Fibroblast of skin of left biceps (primary cell): ENCODE measurements around the gene ERVK3-1.
"Not testable (repeated sequence)": the region's sequence is repeated elsewhere in the genome, so short reads cannot be mapped to it uniquely, and the experiment has no call there.

Experiments used
- DNase-seq, 2 experiments: peaks; one replicate each; pipeline ENCODE4 v3.0.0-alpha.2; 2013; ENCODE audit warnings: low read depth in 2 of 2

The ERVK3-1 gene

DNA sequence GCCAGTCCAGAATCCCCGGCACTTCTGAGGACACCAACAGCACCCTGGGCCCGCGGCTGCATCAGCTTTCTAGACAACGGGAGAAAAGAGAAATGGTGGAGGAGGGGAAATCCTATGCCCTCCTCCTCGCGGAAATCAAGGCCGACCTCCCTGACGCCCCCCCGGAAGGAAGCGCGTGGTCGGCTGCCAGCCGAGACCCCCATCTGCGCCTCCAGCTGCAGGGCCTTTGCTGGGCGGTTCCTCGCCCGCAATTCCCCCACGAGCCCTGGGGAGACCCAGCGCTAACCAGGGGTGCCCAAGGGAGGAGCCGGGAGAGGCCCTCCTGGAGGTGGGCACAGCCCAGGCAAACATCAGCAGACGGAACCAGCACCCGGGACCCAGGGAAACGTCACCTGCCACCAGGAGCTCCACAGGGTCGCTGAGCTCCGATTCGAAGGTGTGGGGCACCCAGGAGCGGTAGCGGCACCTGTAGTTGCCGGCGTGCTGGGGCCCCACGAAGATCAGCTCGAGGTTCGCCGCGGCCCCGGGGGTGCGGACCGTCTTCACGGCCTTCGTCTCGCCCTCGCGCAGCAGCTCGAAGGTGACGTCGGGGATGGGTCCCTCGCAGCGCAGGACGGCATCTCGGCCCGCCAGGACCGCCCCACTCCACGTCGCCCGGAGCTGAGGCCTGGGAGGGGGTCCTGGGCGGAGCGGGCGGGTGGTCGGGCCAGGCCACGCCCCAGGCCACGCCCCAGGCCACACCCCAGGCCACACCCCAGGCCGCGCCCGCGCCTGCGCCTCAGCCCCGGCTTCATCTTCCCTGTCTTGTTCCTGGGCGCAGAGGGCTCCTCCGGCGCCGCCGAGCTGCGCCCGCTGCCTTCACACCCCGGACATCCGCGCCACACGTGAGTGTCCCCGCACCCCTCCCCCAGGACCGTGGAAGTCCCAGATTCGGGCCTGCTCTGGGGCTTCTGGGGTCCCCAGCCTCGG is 42.1 kb downstream of the ERVK3-1 start:
- peak in 1 of 2 experiments; percentile 47 for DNase-seq

- DNase-seq: not testable (repeated sequence)
These were observed 42.9 kb downstream of the ERVK3-1 start for GRCh38 chr19:58348080-58348479.

DNA sequence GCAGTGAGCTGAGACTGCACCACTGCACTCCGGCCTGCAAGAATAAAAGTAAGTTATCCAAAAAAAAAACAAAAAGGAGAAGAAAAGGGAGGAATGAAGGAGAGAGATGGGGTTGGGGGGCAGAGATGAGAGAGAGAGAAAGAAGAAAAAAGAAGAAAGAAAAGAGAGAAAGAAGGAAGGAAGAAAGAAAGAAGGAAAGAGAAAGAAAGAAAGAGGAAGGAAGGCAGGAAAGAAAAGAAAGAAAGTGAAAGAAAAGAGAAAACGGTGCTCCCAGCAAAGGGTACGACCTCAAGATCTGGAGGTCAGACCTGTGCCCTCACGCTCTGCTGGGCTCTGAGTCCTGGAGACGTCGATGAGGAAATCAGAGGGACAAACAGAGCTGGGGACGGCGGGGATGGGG is 44.4 kb downstream of the ERVK3-1 start:
- no peak for DNase-seq

DNA sequence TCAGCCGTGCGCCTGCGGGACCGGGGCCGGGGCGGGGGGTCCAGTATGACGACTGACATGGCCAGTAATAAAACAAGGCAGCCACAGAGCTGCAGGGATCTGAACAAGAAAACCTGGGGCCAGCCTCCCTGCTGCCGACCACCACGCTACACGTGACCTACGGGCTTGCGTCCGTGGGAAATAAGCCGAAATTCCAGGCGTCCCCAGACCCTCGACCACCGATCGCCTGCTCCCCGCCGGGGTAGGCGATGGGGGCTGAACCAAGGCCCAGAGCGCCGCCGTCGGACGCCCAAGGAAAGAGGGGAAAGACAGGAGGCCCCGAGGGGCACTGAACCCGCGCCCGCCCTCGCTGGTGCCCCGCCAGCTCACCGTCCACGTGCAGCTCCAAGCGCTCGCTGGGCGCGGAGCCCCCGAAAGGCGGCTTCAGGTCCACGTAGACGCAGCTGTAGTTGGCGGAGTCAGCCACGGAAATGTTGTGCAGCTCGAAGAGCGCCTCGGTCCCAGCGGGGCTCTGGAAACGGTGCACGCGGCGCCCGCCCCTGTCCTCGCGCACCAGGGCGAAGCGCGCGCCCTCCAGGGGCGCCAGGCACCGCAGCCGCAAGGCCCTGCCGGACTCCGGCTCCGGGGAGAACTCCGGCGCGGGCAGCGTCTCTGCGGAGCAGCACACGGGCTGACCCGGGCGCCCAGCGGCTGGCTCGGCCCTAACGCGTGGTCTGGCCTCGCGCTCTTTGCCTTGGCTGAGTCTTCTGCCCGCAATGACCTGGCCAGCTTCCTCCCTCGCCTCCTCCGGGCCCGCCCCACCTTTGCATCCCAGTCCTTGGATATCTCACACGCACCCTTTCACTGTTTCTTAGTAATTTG is 45.1 kb downstream of the ERVK3-1 start:
- DNase-seq: no peak

DNA sequence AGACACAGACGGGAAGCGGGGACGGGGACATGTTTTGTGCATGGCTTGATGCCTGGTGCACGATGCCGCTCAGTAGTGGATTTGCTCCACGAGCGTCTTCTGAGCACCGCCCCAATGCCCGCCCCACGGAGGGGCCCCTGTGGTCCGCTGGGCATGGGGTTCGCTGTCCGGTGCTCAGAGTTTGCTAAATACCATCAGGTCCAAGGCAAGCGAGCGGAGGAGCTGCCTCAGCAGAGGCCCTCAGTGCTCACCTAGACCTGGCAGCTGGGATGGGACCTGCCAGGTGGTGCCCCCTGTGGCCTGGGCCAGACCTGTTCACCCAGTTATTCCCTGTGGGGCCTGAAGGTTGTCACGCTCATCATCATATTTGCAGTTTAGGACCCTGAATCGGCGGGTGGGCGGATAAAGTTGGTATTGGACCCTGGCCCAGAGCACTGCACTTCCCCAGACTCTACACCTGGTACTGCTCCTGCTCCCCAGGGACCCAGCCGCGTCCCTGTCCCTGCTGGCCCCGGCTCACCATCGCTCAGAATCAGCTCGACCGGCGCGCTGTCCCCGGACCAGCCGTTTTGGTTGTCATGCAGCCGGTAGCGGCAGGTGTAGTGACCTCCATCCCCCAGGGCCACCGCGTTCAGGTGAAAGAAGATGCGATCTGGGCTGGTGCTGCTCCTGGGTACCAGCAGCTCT is 45.8 kb downstream of the ERVK3-1 start:
- no peak for DNase-seq

DNA sequence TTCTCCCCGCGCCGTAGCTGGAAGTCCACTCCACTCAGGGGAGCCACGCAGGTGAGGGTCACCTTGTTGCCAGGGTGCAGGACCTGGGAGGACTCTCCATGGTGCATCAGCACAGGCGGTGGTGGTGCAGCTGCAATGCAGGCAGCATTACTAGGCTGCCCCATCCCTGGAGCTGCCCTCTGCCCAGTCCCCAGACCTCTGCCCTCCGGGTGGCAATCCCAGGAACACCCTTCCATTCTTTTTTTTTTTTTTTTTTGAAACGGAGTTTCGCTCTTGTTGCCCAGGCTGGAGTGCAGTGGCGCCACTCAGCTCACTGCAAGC is 46.3 kb downstream of the ERVK3-1 start:
- no peak for DNase-seq

GRCh38 chr19:58351990-58352755 is 47.0 kb downstream of the ERVK3-1 start:
- no peak for DNase-seq

- DNase-seq: no peak
These were observed 47.8 kb downstream of the ERVK3-1 start, which contains the start of gene A1BG for GRCh38 chr19:58352760-58353671. Gene A1BG (minus strand): TSS chr19:58353492. CDS start chr19:58353437, 55 bp downstream.

DNA sequence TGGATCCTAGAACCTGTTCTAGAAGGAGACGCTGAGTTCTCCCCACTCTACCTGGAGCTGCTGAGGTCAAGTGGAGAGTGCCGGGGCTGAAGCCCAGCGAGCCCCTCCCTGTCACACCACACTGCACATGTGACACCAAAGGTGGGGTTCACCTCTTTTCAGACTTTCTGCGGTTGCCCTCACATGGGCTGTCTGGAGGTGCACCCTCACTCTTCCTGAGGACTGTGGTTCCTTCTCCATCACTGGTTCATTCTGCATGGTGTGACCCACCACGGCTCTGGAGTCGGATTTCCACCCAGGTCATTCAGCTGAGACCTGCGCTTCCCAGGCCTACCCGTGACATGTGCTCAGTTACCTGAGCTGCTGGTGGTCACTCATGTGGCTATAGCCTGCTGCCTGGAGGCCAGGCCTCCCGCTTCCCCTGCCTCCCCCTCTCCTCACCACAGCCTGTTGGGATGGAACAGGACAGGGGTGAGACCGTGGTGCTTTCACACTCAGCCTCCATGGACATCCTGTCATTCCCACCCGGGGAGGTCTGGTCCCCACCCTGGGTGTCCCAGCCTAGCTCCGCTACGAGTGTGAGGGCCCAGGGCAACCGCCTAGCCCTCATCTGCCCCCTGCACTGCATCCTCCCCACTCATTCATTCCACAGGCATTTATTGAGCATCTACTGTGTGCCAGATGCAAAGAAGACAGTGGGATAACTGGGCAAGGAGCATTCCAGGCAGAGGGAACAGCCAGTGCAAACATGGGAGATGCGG is 48.7 kb downstream of the ERVK3-1 start:
- DNase-seq: no peak

- no peak for DNase-seq
These were observed 49.4 kb downstream of the ERVK3-1 start for GRCh38 chr19:58354478-58355030.

GRCh38 chr19:58355215-58355796 is 50.1 kb downstream of the ERVK3-1 start:
- no peak for DNase-seq

GRCh38 chr19:58355908-58356765 is 51.0 kb downstream of the ERVK3-1 start:
- DNase-seq: no peak

- no peak for DNase-seq
These were observed 51.7 kb downstream of the ERVK3-1 start for GRCh38 chr19:58356766-58357480.

DNA sequence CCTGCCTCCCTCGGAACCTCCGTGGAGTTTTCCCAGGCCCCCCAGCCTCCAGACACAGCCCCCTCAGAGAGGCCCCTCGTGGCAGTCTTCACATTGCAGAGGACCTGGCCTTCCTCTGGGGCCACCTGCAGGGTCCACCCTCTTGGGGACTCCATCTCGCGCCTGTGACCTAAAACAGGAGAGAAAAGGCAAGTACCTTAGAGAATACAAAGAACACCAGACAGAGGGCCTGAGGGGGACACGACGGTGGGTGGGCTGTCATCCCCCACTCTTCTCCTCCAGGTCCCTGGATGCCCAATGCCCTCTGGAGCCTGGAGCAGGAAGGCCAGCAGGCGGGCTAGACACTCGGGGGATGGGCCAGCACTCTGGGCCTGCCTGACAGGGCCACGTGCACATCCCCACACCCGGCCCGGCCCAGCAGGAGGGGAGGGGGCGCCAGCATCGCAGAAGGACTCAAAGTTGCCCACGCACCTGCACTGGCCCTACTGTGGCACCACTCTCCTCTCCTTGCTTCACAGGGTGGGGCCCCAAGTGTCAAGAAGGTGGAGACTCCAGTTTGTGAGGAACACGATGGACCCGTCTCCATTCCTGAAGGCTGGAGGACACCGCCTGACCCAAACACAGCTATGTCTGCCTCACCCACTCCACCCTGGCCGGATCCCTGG is 52.4 kb downstream of the ERVK3-1 start:
- no peak for DNase-seq

- no peak for DNase-seq
These were observed 56.7 kb downstream of the ERVK3-1 start for GRCh38 chr19:58361900-58362271.

GRCh38 chr19:58362272-58362994 is 57.3 kb downstream of the ERVK3-1 start, which contains the start of gene ZNF497:
Gene ZNF497 (minus strand): TSS chr19:58362751. CDS start chr19:58357635, 5,116 bp downstream.
- peak; percentile 87 to 88 for DNase-seq
